ENCODE data around the gene PRR33.

- TF ChIP-seq EGR1 (IDR thresholded peaks at IDR 0.05; ENCODE audit: low read depth in 2 of 2) (no peak), GABPA (IDR thresholded peaks at IDR 0.05 in 1 of 2, conservative IDR thresholded peaks at IDR 0.05 in 1 of 2) (no peak), REST (IDR thresholded peaks at IDR 0.05) (no peak), ZBTB33 (IDR thresholded peaks at IDR 0.05) (no peak), CTCF (IDR thresholded peaks at IDR 0.05; ENCODE audit: low read depth, low read length, missing input control) (no peak), SP1 (IDR thresholded peaks at IDR 0.05) (no peak), ATF3 (IDR thresholded peaks at IDR 0.05) (no peak), JUND (IDR thresholded peaks at IDR 0.05) (no peak), TAF1 (conservative IDR thresholded peaks at IDR 0.05) (no peak), YY1 (IDR thresholded peaks at IDR 0.05) (no peak), RXRA (IDR thresholded peaks at IDR 0.05) (no peak), HNF4A (conservative IDR thresholded peaks at IDR 0.05) (no peak)
These were observed 31.6 kb downstream of the PRR33 start for GRCh38 chr11:1860108-1860507.
